Right cardiac atrium (tissue), 5 donors: ENCODE measurements around the gene MEGF6. TPM values are rescaled to one million over a fixed set of nuclear protein-coding genes. Genes with fewer than 3 reads are reported as not detected.
A peak's percentile ranks its signal among the peaks of the same experiment; 100 is the strongest.

Experiments used
- ATAC-seq, 2 donors: fragments of 200-7000 bp; cut with Tn5 transposase; one replicate each; pipeline versions ENCODE4 v1.8.0 to v1.9.1; 2020; ENCODE audit warnings: moderate library complexity in 2 of 2, mild to moderate bottlenecking in 1 of 2
- DNase-seq, 3 donors: peaks; one replicate each; pipeline ENCODE4 v3.0.0-alpha.2; 2020
- H3K27ac ChIP-seq: one replicate; pipeline ENCODE4 v1.5.1; 2013; ENCODE audit warnings: mild to moderate bottlenecking, low read length, control low read depth, moderate library complexity
- H3K27me3 ChIP-seq: one replicate; pipeline ENCODE4 v1.6.1; 2013; ENCODE audit not compliant: control insufficient read depth, insufficient read depth
- H3K4me1 ChIP-seq: one replicate; pipeline ENCODE4 v1.6.1; 2013; ENCODE audit warnings: low read length; ENCODE audit not compliant: control insufficient read depth, insufficient read depth
- H3K4me3 ChIP-seq: one replicate; pipeline ENCODE4 v1.5.1; 2013; ENCODE audit warnings: low read length, control low read depth
- H3K9me3 ChIP-seq: one replicate; pipeline ENCODE4 v1.6.1; 2013; ENCODE audit warnings: low read length; ENCODE audit not compliant: control insufficient read depth
- WGBS: extraction: QIAGEN DNeasy Blood & Tissue Kit; methylation state at CpG from one replicate; pipeline ENCODE4 v1.1.7; 2013; 5-methylcytosine and 5-hydroxymethylcytosine counted together
- intact Hi-C, 4 donors: fragments of 100-400 bp; cut with DNase I; formaldehyde crosslinking; loops; one replicate each; pipeline versions ENCODE4 v1.11.0 to v1.14.0; 2022 to 2023
- polyA plus RNA-seq: library from polyadenylated mRNA; stranded (reverse); fragments of 200-250 nt; gene quantifications from one replicate; pipeline ENCODE4 v1.2.3, GENCODE V29; 2013
- total RNA-seq, 4 donors: library from RNA; stranded (reverse); fragmentation: NEBNext Ultra II Directional; extraction: Animal tissue kit (Norgen Biotek cat#: 25700); gene quantifications; one replicate each; pipeline ENCODE4 v1.2.1, GENCODE V29; 2021
- donor health status: healthy with polysubstance abuse.
- donor health status: DM: no; HTN: yes; CAD: no.
- donor health status: DM: no; HTN: no; CAD: no.
- donor health status: DM: no; HTN: yes; CAD: no; lungs with severe emphysema.
- donor health status: DM: yes; HTN: yes; CAD: no.

Gene MEGF6
- total and polyA plus RNA-seq, 5 donors, result 7.0 to 18.7 (median 11.0) TPM

DNA sequence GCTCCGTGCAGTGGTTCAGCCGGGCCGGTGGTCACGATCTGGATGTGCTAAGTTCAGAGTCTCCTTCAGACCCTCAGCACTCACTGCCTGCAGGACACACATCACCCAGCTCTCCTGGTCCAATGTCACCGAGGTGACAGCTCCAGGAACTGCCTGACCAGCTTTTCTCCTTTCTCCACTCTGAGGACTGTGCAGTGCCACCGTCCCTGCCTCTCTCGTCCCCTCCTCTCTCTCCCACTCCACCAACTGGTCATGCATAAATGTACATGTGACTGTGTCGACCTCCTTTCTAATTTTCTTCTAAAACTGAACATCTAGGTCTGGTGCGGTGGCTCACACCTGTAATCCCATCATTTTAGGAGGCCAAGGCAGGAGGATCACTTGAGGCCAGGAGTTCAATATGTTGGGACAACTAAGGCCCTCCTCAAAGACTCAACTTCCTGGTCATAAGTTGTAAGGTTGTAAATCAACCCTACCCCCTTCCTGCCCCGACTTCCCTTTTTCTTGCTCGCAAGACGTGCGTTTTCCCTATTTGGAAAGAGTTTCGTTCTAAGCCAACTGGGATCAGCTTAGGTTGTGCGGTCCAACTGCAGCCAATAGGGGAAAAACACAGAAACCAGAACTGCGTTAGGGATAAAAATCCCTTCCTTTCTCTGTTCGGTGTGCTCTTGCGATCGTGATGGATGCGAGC, 53.1 kb downstream of the MEGF6 start:
- DNase-seq (no peak), ATAC-seq (no peak)
- Histone ChIP-seq H3K4me3 (no peak overlapping the region), H3K27me3 (no peaks in the 10 kb centered on the region), H3K4me1 (no peaks in the 10 kb centered on the region), H3K27ac (no peak overlapping the region), H3K9me3 (no peaks in the 10 kb centered on the region)
- intact Hi-C loops, result loop anchor here in 1 of 4 donors (10.0 kb wide), 1 partner anchor 63 kb away; no protein-coding TSS in a partner anchor
- WGBS, result 85% methylated on average over 20 of the region's 20 CpGs

DNA sequence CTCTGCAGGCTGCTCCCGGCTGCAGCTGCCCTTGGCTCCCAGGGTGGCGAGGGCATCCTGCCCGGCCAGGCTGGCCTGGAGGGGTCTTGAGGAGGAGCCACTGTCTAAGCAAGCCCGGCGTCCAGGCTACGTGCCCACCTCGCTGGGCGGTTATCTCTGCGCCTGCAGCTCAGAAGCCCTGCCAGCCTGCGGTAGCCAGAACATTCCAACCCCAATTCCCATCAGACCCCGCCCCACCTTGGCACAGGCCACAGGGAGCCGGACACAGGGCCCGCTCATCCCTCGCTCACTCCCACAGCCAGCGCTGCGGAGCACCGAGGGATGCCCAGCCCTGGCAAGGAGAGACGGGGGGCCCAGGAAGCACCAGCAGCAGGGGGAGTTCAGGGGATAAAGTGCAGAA, 53.9 kb downstream of the MEGF6 start:
- no peak for ATAC-seq

DNA sequence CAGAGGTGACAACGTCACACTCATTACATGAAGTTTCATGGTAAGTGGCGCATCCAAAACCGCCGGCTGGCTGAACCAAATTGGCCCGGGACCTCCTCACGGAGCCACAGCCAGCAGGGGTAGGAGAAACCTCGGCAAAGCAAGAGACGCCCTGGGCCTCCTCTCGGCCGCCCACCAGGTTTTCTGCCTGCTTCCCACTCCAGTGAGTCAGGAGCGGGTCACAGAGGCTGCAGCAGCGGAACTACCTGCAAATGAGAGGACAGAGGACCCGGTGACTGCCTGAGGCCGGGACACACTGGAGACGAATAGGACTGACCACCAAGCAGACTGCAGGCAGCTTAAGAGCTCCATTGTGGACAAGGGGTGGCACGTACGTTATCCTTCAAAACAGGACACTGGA, 55.0 kb downstream of the MEGF6 start:
- no peaks in the 10 kb centered on the region for H3K9me3 ChIP-seq
- H3K4me1 ChIP-seq, result no peaks in the 10 kb centered on the region
- WGBS, result 87% methylated on average over 17 of the region's 17 CpGs
- no peak overlapping the region for H3K4me3 ChIP-seq
- H3K27ac ChIP-seq, result no peak overlapping the region
- no peaks in the 10 kb centered on the region for H3K27me3 ChIP-seq
- intact Hi-C loops, result loop anchor here in 1 of 4 donors (10.0 kb wide), 1 partner anchor 62 kb away; no protein-coding TSS in a partner anchor
- ATAC-seq (no peak), DNase-seq (no peak)

More for the DNA sequence above, 53.9 kb downstream of the MEGF6 start:
- H3K4me3 ChIP-seq, result no peak overlapping the region
- H3K27me3 ChIP-seq, result no peaks in the 10 kb centered on the region
- H3K4me1 ChIP-seq, result no peaks in the 10 kb centered on the region
- intact Hi-C loops, result loop anchor here in 1 of 4 donors (10.0 kb wide), 1 partner anchor 63 kb away; no protein-coding TSS in a partner anchor
- H3K9me3 ChIP-seq, result no peaks in the 10 kb centered on the region
- H3K27ac ChIP-seq, result no peak overlapping the region
- peak in 1 of 3 donors; percentile 74 for DNase-seq
- WGBS, result 74% methylated on average over 18 of the region's 18 CpGs

- intact Hi-C loops, result loop anchor here in 1 of 4 donors (10.0 kb wide), 1 partner anchor 61 kb away; no protein-coding TSS in a partner anchor
- Histone ChIP-seq H3K4me3 (no peak overlapping the region), H3K27ac (no peak overlapping the region), H3K9me3 (no peaks in the 10 kb centered on the region), H3K27me3 (no peaks in the 10 kb centered on the region), H3K4me1 (no peaks in the 10 kb centered on the region)
- ATAC-seq (no peak), DNase-seq (no peak)
- 88% methylated on average over 25 of the region's 25 CpGs for WGBS
Observed at GRCh38 chr1:3555131-3555920, 56.0 kb downstream of the MEGF6 start.

DNA sequence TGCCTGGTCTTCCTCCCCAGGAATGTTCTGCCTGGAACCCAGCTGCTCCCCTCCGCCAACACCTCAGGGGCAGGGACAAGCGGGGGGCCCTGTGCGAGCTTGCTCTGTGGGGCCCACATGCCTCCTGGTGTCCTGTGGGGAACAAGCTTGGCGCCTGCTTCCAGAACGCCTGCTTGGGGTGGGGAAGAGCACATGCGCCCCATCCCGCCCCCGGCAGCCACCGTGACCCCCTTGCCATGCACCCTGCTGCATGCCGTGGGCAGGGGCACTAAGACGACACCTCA, 57.4 kb downstream of the MEGF6 start:
- no peaks in the 10 kb centered on the region for H3K9me3 ChIP-seq
- no peak for DNase-seq
- intact Hi-C loops, result loop anchor here in 1 of 4 donors (10.0 kb wide), 1 partner anchor 59 kb away; no protein-coding TSS in a partner anchor
- H3K27me3 ChIP-seq, result no peaks in the 10 kb centered on the region
- WGBS, result 88% methylated on average over 11 of the region's 11 CpGs
- no peak overlapping the region for H3K4me3 ChIP-seq
- H3K27ac ChIP-seq, result no peak overlapping the region
- no peak for ATAC-seq
- H3K4me1 ChIP-seq, result no peaks in the 10 kb centered on the region

DNA sequence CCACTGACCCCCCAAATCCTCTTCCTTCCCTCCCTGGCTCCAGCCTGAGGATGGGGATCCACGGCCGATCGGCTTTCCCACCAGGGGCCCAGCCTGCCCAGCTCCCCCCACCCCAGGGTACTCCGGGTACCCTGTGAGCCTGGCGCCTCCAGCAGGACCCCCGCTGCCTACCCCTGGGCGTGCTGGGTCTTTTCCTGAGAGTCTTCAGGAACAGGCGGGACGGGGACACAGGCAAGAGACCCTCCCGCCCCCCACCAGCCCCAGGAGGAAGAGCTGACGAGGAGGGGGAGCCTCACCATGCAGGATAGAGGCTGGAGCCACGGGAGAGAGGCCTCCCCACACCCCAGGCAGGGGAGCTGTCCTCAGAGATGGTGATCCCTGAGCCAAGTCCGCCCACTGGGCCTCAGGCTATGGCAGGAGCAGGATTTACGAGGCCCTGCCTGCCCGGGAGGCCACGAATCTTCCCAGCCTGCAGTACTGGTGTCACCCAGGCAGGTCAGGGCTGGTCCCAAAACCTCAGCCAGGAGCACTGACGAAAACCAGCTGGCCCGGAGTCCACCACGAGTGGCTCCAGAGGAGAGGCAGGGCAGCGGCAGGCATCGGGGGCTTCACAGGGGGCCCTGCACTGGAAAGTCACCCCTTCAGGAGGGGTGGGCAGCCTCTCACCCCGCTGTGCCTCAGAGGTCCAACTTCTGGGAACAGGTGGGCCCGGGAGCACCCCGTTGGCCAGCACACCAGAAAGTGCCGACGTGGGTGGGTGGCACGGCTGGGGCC, 58.0 kb downstream of the MEGF6 start:
- ATAC-seq (no peak), DNase-seq (no peak)
- no peaks in the 10 kb centered on the region for H3K4me1 ChIP-seq
- no peaks in the 10 kb centered on the region for H3K9me3 ChIP-seq
- no peaks in the 10 kb centered on the region for H3K27me3 ChIP-seq
- H3K4me3 ChIP-seq, result no peak overlapping the region
- no peak overlapping the region for H3K27ac ChIP-seq
- intact Hi-C loops, result loop anchor here in 1 of 4 donors (10.0 kb wide), 1 partner anchor 59 kb away; no protein-coding TSS in a partner anchor
- WGBS, result 78% methylated on average over 27 of the region's 27 CpGs

DNA sequence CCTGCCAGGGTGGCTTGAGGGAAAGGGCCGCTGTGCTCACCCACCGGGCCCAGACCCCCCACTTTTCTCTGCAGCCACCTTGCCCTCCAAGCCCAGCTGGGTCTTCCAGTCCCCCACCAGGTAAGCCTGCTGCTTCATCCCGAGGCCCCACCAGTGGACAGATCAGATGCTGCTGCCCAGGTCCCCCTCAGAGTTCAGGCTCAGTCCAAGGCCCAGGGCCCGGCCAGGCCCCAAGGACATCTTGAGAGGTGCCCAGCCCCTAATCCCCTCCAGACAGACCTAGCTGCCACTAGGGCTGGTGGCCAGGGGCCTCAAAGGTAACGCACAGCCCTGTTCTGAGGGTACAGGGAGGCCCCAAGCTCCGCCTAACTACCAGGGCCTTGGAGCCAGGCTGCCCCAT, 58.6 kb downstream of the MEGF6 start:
- Histone ChIP-seq H3K27me3 (no peaks in the 10 kb centered on the region), H3K4me3 (no peak overlapping the region), H3K4me1 (no peaks in the 10 kb centered on the region), H3K27ac (no peak overlapping the region), H3K9me3 (no peaks in the 10 kb centered on the region)
- 90% methylated on average over 6 of the region's 6 CpGs for WGBS
- no peak for ATAC-seq
- intact Hi-C loops, result loop anchor here in 1 of 4 donors (10.0 kb wide), 1 partner anchor 58 kb away; no protein-coding TSS in a partner anchor
- no peak for DNase-seq

DNA sequence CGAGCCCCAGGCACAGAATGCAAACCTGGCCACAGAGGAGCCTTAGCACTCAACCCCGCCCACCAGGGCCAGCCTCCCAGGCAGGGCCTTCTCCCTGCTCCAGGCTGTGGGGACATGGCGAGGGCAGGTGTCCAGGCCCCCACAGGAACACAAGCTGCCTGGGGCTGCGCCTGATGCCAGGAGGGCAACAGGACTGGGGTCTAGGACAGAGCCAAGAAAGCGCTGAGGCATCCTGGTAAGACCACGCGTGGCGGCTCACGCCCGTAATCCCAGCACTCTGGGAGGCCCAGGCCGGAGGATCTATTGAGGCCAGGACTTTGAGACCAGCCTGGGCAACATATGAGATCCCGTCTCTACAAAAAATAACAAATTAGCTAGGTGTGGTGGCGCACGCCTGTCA, 59.1 kb downstream of the MEGF6 start:
- intact Hi-C loops, result loop anchor here in 1 of 4 donors (10.0 kb wide), 1 partner anchor 57 kb away; no protein-coding TSS in a partner anchor
- Histone ChIP-seq H3K27me3 (no peaks in the 10 kb centered on the region), H3K4me1 (no peaks in the 10 kb centered on the region), H3K4me3 (no peak overlapping the region), H3K27ac (no peak overlapping the region), H3K9me3 (no peaks in the 10 kb centered on the region)
- 98% methylated on average over 14 of the region's 14 CpGs for WGBS
- ATAC-seq, result no peak
- DNase-seq, result no peak

DNA sequence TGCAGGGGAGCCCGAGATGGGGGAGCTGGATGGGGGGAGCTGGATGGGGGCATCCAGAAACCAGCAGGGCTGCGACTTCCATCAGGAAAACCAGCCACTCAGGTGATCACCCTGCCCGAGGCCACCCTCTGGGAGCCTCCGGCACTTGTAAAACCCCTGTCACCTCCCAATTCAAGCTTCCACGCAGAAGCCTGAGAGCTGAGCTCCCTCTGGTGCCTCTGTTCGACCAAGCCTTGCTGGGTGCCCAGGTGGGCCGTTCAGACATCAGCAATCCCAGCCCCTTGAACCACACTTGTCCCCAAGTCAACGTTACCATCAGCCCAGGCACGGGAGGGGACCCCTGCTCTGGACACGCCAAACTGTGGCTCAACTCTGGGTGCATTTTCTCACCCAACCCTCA, 59.6 kb downstream of the MEGF6 start:
- DNase-seq, result no peak
- no peak for ATAC-seq
- Histone ChIP-seq H3K4me3 (no peak overlapping the region), H3K9me3 (no peaks in the 10 kb centered on the region), H3K27me3 (no peaks in the 10 kb centered on the region), H3K4me1 (no peaks in the 10 kb centered on the region), H3K27ac (no peak overlapping the region)
- 89% methylated on average over 10 of the region's 10 CpGs for WGBS
- intact Hi-C loops, result loop anchor here in 1 of 4 donors (10.0 kb wide), 1 partner anchor 57 kb away; no protein-coding TSS in a partner anchor

- Histone ChIP-seq H3K27me3 (no peaks in the 10 kb centered on the region), H3K4me3 (no peak overlapping the region), H3K9me3 (no peaks in the 10 kb centered on the region), H3K27ac (no peak overlapping the region), H3K4me1 (no peaks in the 10 kb centered on the region)
- 73% methylated on average over 5 of the region's 5 CpGs for WGBS
- intact Hi-C loops, result loop anchor here in 1 of 4 donors (10.0 kb wide), 1 partner anchor 56 kb away; no protein-coding TSS in a partner anchor
- DNase-seq (no peak), ATAC-seq (no peak)
Observed at GRCh38 chr1:3551290-3551678, 60.0 kb downstream of the MEGF6 start.
